GM12878 (cell line): ENCODE data around the gene KRT20. TPM values are rescaled to one million over a fixed set of nuclear protein-coding genes. Genes with fewer than 3 reads are reported as not detected.

ENCODE experiments used
- ATAC-seq: fragments of 200-7000 bp; cut with Tn5 transposase; 3 replicates; pipeline ENCODE4 v1.9.1; 2020; ENCODE audit warnings: mild to moderate bottlenecking, moderate library complexity
- BruUV-seq: library from RNA; stranded (reverse); fragments of 400-500 nt; replicated peaks from 2 replicates; lab custom pipeline; 2021; lab: Mats Ljungman, UMichigan
- CTCF ChIA-PET: fragments of 300-600 bp; sonication (Branson Sonifier 250); formaldehyde crosslinking; extraction: SDS; loops from one replicate; lab custom pipeline; 2021; ENCODE audit warnings: inconsistent platforms; lab: Yijun Ruan, JAX
- POLR2A ChIA-PET: fragments of 350-600 bp; formaldehyde crosslinking; extraction: SDS; loops from one replicate; lab custom pipeline; 2021; ENCODE audit warnings: inconsistent platforms; lab: Charles Lee
- RAD21 ChIA-PET: fragments of 300-600 bp; sonication (Branson Sonifier 250); formaldehyde crosslinking; loops from one replicate; lab custom pipeline; 2023; ENCODE audit warnings: antibody characterized with exemption; ENCODE audit not compliant: unreplicated experiment; lab: Charles Lee
- SMC1A ChIA-PET: fragments of 300-600 bp; sonication (Branson Sonifier 250); formaldehyde crosslinking; loops from one replicate; lab custom pipeline; 2023; ENCODE audit not compliant: unreplicated experiment, uncharacterized antibody; lab: Charles Lee
- DNase-seq: peaks from one replicate; pipeline ENCODE4 v3.0.0-alpha.2; 2011; ENCODE audit warnings: low read depth, low spot score
- FAIRE-seq: peaks from 3 replicates; lab custom pipeline; 2011; peaks lifted over from hg19 to GRCh38; lab: Jason Lieb, UNC
- H2AFZ ChIP-seq: 2 replicates; pipeline ENCODE4 v1.6.0; 2011; ENCODE audit warnings: low read depth, low read length, control low read depth; ENCODE audit not compliant: control insufficient read depth
- H3K27ac ChIP-seq: 2 replicates; pipeline ENCODE4 v1.5.1; 2011; ENCODE audit warnings: control low read depth; ENCODE audit not compliant: control insufficient read depth, insufficient read depth
- H3K27me3 ChIP-seq, 2 experiments: replicated peaks in 1 of 2; 2 replicates each; pipeline versions ENCODE4 v1.6.0 to v1.6.1; 2011; ENCODE audit warnings: low read length in 1 of 2; ENCODE audit not compliant: control insufficient read depth in 2 of 2, insufficient read depth in 2 of 2
- H3K36me3 ChIP-seq, 2 experiments: 2 replicates each; pipeline ENCODE4 v1.5.1; 2011; ENCODE audit warnings: low read length in 1 of 2; ENCODE audit not compliant: control insufficient read depth in 2 of 2, insufficient read depth in 2 of 2
- H3K4me1 ChIP-seq: 2 replicates; pipeline ENCODE4 v1.6.1; 2011; ENCODE audit warnings: mild to moderate bottlenecking, low read length, moderate library complexity, mixed read lengths; ENCODE audit not compliant: control insufficient read depth, insufficient read depth
- H3K4me2 ChIP-seq: 2 replicates; pipeline ENCODE4 v1.6.0; 2011; ENCODE audit warnings: control low read depth; ENCODE audit not compliant: control insufficient read depth, insufficient read depth
- H3K4me3 ChIP-seq: fragments of 200-600 bp; sonication (generic); 2 replicates; pipeline ENCODE4 v1.5.1; 2016
- H3K79me2 ChIP-seq: 2 replicates; pipeline ENCODE4 v1.6.0; 2011; ENCODE audit warnings: low read length; ENCODE audit not compliant: control insufficient read depth, insufficient read depth
- H3K9ac ChIP-seq: 2 replicates; pipeline ENCODE4 v1.8.0; 2011; ENCODE audit warnings: low read length, control low read depth, mixed read lengths; ENCODE audit not compliant: control insufficient read depth, insufficient read depth
- H3K9me3 ChIP-seq: replicated peaks from 3 replicates; pipeline ENCODE4 v1.5.1; 2011; ENCODE audit warnings: mild to moderate bottlenecking, low read length; ENCODE audit not compliant: control insufficient read depth, insufficient read depth
- H4K20me1 ChIP-seq: 2 replicates; pipeline ENCODE4 v1.6.0; 2011; ENCODE audit not compliant: control insufficient read depth, insufficient read depth
- BCLAF1 ChIP-seq: fragments of 450-650 bp; IDR thresholded peaks from 2 replicates; pipeline ENCODE4 v1.6.1; 2017; ENCODE audit warnings: antibody characterized with exemption, mild to moderate bottlenecking, moderate library complexity
- JUNB ChIP-seq: IDR thresholded peaks from 2 replicates; pipeline ENCODE4 v1.6.1; 2016; ENCODE audit warnings: antibody characterized with exemption, mild to moderate bottlenecking
- WGBS: methylation state at CpG from one replicate; pipeline ENCODE4 v1.1.6; 2016; ENCODE audit warnings: low lambda C conversion rate; ENCODE audit not compliant: insufficient replicate concordance, insufficient coverage; ENCODE audit errors: missing lambda C conversion rate; 5-methylcytosine and 5-hydroxymethylcytosine counted together
- in situ Hi-C: fragments of 300-500 bp; cut with MboI; formaldehyde crosslinking; loops from 9 replicates; pipeline ENCODE4 v1.14.3; 2018; ENCODE audit warnings: mixed read lengths
- intact Hi-C: fragments of 100-400 bp; cut with micrococcal nuclease; formaldehyde crosslinking; loops from one replicate; pipeline ENCODE4 v1.14.2; 2022; ENCODE audit not compliant: unreplicated experiment
- polyA plus RNA-seq, 11 experiments: library from polyadenylated mRNA; depleted of rRNA in 4 of 11; unstranded in 6 of 11; stranded (reverse) in 5 of 11; fragments of >200 nt; fragmentation: Nextera tagmentation in 4 of 11; fragmentation: Illumina TruSeq in 1 of 11; extraction: Ambion mirVana in 4 of 11; extraction: Trizol in 1 of 11; gene quantifications; 1 replicate in 1 of 11; 2 replicates in 10 of 11; pipeline versions ENCODE4 v1.2.1 to v1.2.3, GENCODE V29; 2011 to 2016; ENCODE audit warnings: inconsistent platforms in 2 of 11, missing spikeins in 2 of 11, low read depth in 1 of 11
- total RNA-seq, 4 experiments: library from RNA; depleted of rRNA in 3 of 4; stranded (reverse); fragments of >200 nt in 3 of 4; fragmentation: Illumina TruSeq in 1 of 4; extraction: Trizol in 1 of 4; gene quantifications; 2 replicates each; pipeline versions ENCODE4 v1.2.1 to v1.2.3, GENCODE V29; 2013 to 2021

Gene KRT20
- total and polyA plus RNA-seq, 10 of the 15 experiments (the other 5 are each of a cell fraction or from before 2014, with no cell fraction given) = 0.23 TPM; not detected in 9

- FAIRE-seq (no peak), DNase-seq (no peak), ATAC-seq (no peak; the same call in 2 of the 3 replicates)
- no peaks in the 10 kb centered on the region for H3K4me1 ChIP-seq
- no peak overlapping the region for H3K27ac ChIP-seq
- H3K4me2 ChIP-seq = no peak overlapping the region
- H3K9ac ChIP-seq = no peak overlapping the region
- ChIA-PET CTCF (interaction anchor here (0.9 to 1.6 kb wide), 4 partner anchors 420 to 763 kb away, joined by 3 to 4 read pairs (median 4); no protein-coding TSS in a partner anchor), POLR2A (interaction anchor here (1.1 kb wide), 1 partner anchor 84 kb away, joined by 3 read pairs; no protein-coding TSS in a partner anchor), RAD21 (interaction anchor here (0.9 to 1.1 kb wide), 2 partner anchors 13 to 283 kb away, joined by 3 to 4 read pairs; no protein-coding TSS in a partner anchor), SMC1A (interaction anchor here (0.8 to 1.8 kb wide), 3 partner anchors 11 to 761 kb away, joined by 4 to 6 read pairs (median 4); no protein-coding TSS in a partner anchor)
- intact Hi-C loops (no loop called here), in situ Hi-C loops (no loop called here)
- H2AFZ ChIP-seq = no peak overlapping the region
- WGBS = 31% methylated on average over 4 of the region's 4 CpGs
- TF ChIP-seq BCLAF1 (no peak), JUNB (0 out of 2 replicates have a peak, but pooled peaks have one; percentile 0)
- H3K79me2 ChIP-seq = no peaks in the 10 kb centered on the region
- BruUV-seq = no TSS peak
- H3K9me3 ChIP-seq = no peaks in the 10 kb centered on the region
- no peaks in the 10 kb centered on the region for H3K36me3 ChIP-seq
- H4K20me1 ChIP-seq = no peaks in the 10 kb centered on the region
- H3K27me3 ChIP-seq = no peaks in the 10 kb centered on the region; a peak in 2 of 4 replicates
- H3K4me3 ChIP-seq = no peak overlapping the region
Measured at GRCh38 chr17:40902498-40902897, 17.5 kb upstream of the KRT20 start.
